Measurements from ENCODE around the gene FAM53C. TPM values are rescaled to one million over a fixed set of nuclear protein-coding genes. Genes with fewer than 3 reads are reported as not detected.

FAM53C gene
- total RNA-seq, 1 donor from 2014 or later = 53.6 TPM

DNA sequence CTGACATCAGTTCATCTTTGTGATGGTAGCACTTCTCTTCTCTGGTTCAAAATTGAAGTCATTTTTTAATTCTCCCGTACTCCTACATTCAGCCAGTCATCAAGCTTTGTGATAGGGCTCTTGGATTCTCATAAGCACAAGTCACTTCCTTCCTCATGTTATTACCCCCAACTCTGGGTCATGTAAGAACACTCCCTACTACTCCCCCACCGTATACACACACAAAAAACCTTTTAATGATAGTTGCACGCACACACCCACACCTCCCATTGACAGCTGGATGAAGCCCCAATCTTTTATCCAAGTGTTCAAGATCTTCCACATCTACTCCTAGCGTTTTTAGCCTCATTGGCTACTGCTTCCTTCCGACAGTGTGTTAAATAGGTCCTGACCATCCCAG, 31.2 kb downstream of the FAM53C start:
- H3K27me3 Mint-ChIP-seq (ENCODE audit: low read depth) = no peaks in the 10 kb centered on the region
- H3K9me3 Mint-ChIP-seq = no peaks in the 10 kb centered on the region
- H3K27ac Mint-ChIP-seq = no peak overlapping the region
- H3K36me3 Mint-ChIP-seq = peaks cover 3% of the 10 kb centered on the region
- H3K4me1 Mint-ChIP-seq = peaks cover 27% of the 10 kb centered on the region
- no peak for DNase-seq (ENCODE audit: low spot score in 2 of 2, unreplicated experiment in 2 of 2)
- no peak overlapping the region for H3K4me3 Mint-ChIP-seq
- TF ChIP-seq, protein P1, sequence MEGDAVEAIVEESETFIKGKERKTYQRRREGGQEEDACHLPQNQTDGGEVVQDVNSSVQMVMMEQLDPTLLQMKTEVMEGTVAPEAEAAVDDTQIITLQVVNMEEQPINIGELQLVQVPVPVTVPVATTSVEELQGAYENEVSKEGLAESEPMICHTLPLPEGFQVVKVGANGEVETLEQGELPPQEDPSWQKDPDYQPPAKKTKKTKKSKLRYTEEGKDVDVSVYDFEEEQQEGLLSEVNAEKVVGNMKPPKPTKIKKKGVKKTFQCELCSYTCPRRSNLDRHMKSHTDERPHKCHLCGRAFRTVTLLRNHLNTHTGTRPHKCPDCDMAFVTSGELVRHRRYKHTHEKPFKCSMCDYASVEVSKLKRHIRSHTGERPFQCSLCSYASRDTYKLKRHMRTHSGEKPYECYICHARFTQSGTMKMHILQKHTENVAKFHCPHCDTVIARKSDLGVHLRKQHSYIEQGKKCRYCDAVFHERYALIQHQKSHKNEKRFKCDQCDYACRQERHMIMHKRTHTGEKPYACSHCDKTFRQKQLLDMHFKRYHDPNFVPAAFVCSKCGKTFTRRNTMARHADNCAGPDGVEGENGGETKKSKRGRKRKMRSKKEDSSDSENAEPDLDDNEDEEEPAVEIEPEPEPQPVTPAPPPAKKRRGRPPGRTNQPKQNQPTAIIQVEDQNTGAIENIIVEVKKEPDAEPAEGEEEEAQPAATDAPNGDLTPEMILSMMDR (IDR thresholded peaks at IDR 0.05; ENCODE audit: unreplicated experiment) = no peak

DNA sequence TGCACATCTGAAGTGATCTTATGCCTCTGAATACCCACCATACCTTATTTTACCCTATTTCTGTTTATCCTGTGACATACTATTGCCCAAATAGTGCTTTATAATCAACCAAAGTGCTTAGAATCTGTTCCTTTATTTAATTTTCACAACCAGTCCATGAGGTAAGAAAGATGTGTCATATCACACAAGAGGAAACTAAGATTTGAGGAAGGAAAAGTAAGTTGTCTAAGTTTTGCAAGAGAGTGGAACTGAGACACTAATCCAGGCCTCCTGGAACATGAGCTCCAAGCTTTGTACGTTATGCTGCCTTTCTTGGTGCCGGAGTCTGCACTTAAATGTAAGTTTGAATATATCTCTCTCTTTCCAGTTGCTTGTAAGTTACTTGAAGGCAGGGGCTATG, 31.6 kb downstream of the FAM53C start:
- TF ChIP-seq, protein P1 (IDR thresholded peaks at IDR 0.05; ENCODE audit: unreplicated experiment) = no peak
- Mint-ChIP-seq H3K9me3 (no peaks in the 10 kb centered on the region), H3K27ac (no peak overlapping the region), H3K4me3 (no peak overlapping the region), H3K27me3 (ENCODE audit: low read depth) (no peaks in the 10 kb centered on the region), H3K4me1 (peaks cover 25% of the 10 kb centered on the region), H3K36me3 (peaks cover 5% of the 10 kb centered on the region)
- DNase-seq (ENCODE audit: low spot score in 2 of 2, unreplicated experiment in 2 of 2) = no peak

DNA sequence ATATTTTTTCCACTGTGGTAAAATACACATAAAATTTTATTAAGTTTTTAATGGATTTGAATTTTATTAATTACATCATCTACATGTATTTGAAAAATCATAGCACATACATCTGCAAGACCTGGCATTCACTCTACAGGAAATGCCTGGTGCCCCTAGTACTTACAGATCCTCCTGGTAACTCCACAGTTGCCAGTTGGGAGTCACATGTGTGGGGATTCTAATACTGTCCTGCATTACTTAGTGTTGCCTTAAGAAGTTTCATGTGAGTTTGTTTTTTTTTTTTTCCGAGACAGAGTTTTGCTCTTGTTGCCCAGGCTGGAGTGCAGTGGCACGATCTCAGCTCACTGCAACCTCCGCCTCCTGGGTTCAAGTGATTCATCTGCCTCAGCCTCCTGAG, 32.5 kb downstream of the FAM53C start:
- Mint-ChIP-seq H3K4me1 (peaks cover 25% of the 10 kb centered on the region), H3K27me3 (ENCODE audit: low read depth) (no peaks in the 10 kb centered on the region), H3K27ac (no peak overlapping the region), H3K9me3 (no peaks in the 10 kb centered on the region), H3K36me3 (peaks cover 8% of the 10 kb centered on the region), H3K4me3 (no peak overlapping the region)
- no peak for DNase-seq (ENCODE audit: low spot score in 2 of 2, unreplicated experiment in 2 of 2)
- TF ChIP-seq, protein P1 (IDR thresholded peaks at IDR 0.05; ENCODE audit: unreplicated experiment) = no peak

DNA sequence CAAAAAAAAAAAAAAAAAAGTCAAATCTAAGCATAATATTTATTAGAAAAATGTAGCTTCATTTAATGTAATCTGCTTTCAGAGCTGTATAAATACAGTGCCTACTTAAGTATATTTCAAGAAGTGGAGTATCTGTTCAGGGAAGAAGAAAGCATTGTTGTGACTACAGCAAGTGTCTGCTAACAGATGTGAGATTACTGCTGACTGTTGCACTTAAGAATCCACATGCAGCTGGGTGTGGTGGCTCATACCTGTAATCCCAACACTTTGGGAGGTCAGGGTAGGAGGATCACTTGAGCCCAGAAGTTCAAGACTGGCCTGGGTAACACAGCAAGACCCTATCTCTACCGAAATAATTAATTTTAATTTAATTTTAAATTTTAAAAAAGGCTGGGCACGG, 33.4 kb downstream of the FAM53C start:
- Mint-ChIP-seq H3K4me3 (no peak overlapping the region), H3K27ac (no peak overlapping the region), H3K4me1 (peaks cover 25% of the 10 kb centered on the region), H3K36me3 (peaks cover 9% of the 10 kb centered on the region), H3K9me3 (no peaks in the 10 kb centered on the region), H3K27me3 (ENCODE audit: low read depth) (no peaks in the 10 kb centered on the region)
- no peak for DNase-seq (ENCODE audit: low spot score in 2 of 2, unreplicated experiment in 2 of 2)
- TF ChIP-seq, protein P1 (IDR thresholded peaks at IDR 0.05; ENCODE audit: unreplicated experiment) = no peak

DNA sequence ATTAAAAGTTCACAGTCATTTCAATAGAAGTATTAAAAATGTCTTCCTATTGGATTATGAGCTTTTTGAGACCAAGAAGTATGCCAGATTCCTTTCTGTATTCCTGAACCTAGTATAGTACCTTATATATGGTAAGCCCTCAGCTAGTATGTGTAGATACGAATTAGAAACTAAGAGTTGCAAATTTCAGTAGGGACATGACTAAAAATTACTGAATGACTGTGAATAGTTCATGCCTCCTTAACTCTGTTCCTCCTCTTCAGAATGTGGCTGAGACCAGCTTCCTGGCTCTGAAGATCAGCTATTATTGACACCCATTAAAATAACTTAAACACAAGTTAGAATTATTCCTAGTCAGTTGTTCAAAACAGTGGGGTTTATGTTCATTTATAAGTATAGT, 34.2 kb downstream of the FAM53C start:
- no peaks in the 10 kb centered on the region for H3K27me3 Mint-ChIP-seq (ENCODE audit: low read depth)
- no peak overlapping the region for H3K27ac Mint-ChIP-seq
- TF ChIP-seq, protein P1 (IDR thresholded peaks at IDR 0.05; ENCODE audit: unreplicated experiment) = no peak
- H3K4me3 Mint-ChIP-seq = no peak overlapping the region
- H3K4me1 Mint-ChIP-seq = peaks cover 22% of the 10 kb centered on the region
- no peak for DNase-seq (ENCODE audit: low spot score in 2 of 2, unreplicated experiment in 2 of 2)
- no peaks in the 10 kb centered on the region for H3K9me3 Mint-ChIP-seq
- peaks cover 15% of the 10 kb centered on the region for H3K36me3 Mint-ChIP-seq

GRCh38 chr5:138372653-138373052, 34.6 kb downstream of the FAM53C start:
- no peak for DNase-seq (ENCODE audit: low spot score in 2 of 2, unreplicated experiment in 2 of 2)
- no peak overlapping the region for H3K4me3 Mint-ChIP-seq
- H3K36me3 Mint-ChIP-seq = peaks cover 20% of the 10 kb centered on the region
- H3K27ac Mint-ChIP-seq = peak overlapping the region; percentile 12
- TF ChIP-seq, protein P1 (IDR thresholded peaks at IDR 0.05; ENCODE audit: unreplicated experiment) = no peak
- H3K9me3 Mint-ChIP-seq = no peaks in the 10 kb centered on the region
- H3K27me3 Mint-ChIP-seq (ENCODE audit: low read depth) = no peaks in the 10 kb centered on the region
- H3K4me1 Mint-ChIP-seq = peaks cover 22% of the 10 kb centered on the region

All from mesothelial cell of epicardium (in vitro differentiated cells).